Thoracic aorta (tissue), 2 donors: ENCODE measurements around the gene NSRP1. TPM values are rescaled to one million over a fixed set of nuclear protein-coding genes. Genes with fewer than 3 reads are reported as not detected.

Source experiments
- ATAC-seq: fragments of 150-250 bp; one replicate; pipeline ENCODE4 v1.8.0; 2017; ENCODE audit warnings: low read depth; ENCODE audit not compliant: insufficient number of reproducible peaks, low FRiP score
- DNase-seq: peaks from one replicate; pipeline ENCODE4 v3.0.0-alpha.2; 2020; ENCODE audit warnings: low spot score
- H3K27ac ChIP-seq, 2 donors: fragments of 200-600 bp; sonication (generic); 1 replicate in 1 of 2; 2 replicates in 1 of 2; pipeline ENCODE4 v1.5.1; 2016; ENCODE audit warnings: mild to moderate bottlenecking in 2 of 2, moderate library complexity in 2 of 2
- H3K27me3 ChIP-seq: fragments of 200-600 bp; sonication (generic); replicated peaks from 2 replicates; pipeline ENCODE4 v1.6.0; 2016; ENCODE audit warnings: mild to moderate bottlenecking; ENCODE audit not compliant: insufficient read depth
- H3K36me3 ChIP-seq: fragments of 200-600 bp; sonication (generic); one replicate; pipeline ENCODE4 v1.5.1; 2016
- H3K4me1 ChIP-seq, 2 donors: fragments of 200-600 bp; sonication (generic); 1 replicate in 1 of 2; 2 replicates in 1 of 2; pipeline versions ENCODE4 v1.5.1 to v1.6.0; 2016; ENCODE audit warnings: low read depth in 2 of 2, mild to moderate bottlenecking in 1 of 2; ENCODE audit not compliant: control insufficient read depth in 1 of 2
- H3K4me3 ChIP-seq: fragments of 200-600 bp; sonication (generic); 2 replicates; pipeline ENCODE4 v1.5.1; 2016; ENCODE audit warnings: mild to moderate bottlenecking
- H3K9me3 ChIP-seq: fragments of 200-600 bp; sonication (generic); 2 replicates; pipeline ENCODE4 v1.5.1; 2016
- CTCF ChIP-seq: fragments of 200-600 bp; sonication (generic); IDR thresholded peaks from one replicate; pipeline ENCODE4 v1.5.1; 2019; ENCODE audit warnings: antibody characterized with exemption
- total RNA-seq, 2 donors: library from RNA; depleted of rRNA; stranded (reverse); fragments of >200 nt; gene quantifications; one replicate each; pipeline versions ENCODE4 v1.1.0 to v1.2.3, GENCODE V29; 2016

The NSRP1 gene
- total RNA-seq, 2 donors from 2014 or later = 32.9 to 58.3 TPM

GRCh38 chr17:30232824-30233427 lies 116.3 kb downstream of the NSRP1 start:
- no peaks in the 10 kb centered on the region for H3K27me3 ChIP-seq
- no peak overlapping the region for H3K27ac ChIP-seq
- H3K36me3 ChIP-seq = no peaks in the 10 kb centered on the region
- H3K4me3 ChIP-seq = no peak overlapping the region
- H3K4me1 ChIP-seq = peaks cover 17 to 26% of the 10 kb centered on the region in 2 donors
- ATAC-seq = no peak
- H3K9me3 ChIP-seq = no peaks in the 10 kb centered on the region
- no peak for DNase-seq
- TF ChIP-seq CTCF = no peak

- no peaks in the 10 kb centered on the region for H3K9me3 ChIP-seq
- ATAC-seq = no peak
- no peak for TF ChIP-seq CTCF
- peak overlapping the region in 1 of 2 donors; percentile 37 for H3K27ac ChIP-seq
- H3K36me3 ChIP-seq = no peaks in the 10 kb centered on the region
- peaks cover 3% of the 10 kb centered on the region for H3K27me3 ChIP-seq
- peaks cover 17 to 31% of the 10 kb centered on the region in 2 donors for H3K4me1 ChIP-seq
- H3K4me3 ChIP-seq = no peak overlapping the region
- no peak for DNase-seq
These were observed 117.7 kb downstream of the NSRP1 start for GRCh38 chr17:30234296-30234695.

- H3K4me3 ChIP-seq = peak overlapping the region; percentile 77
- TF ChIP-seq CTCF = no peak
- peaks cover 17 to 31% of the 10 kb centered on the region in 2 donors for H3K4me1 ChIP-seq
- no peaks in the 10 kb centered on the region for H3K36me3 ChIP-seq
- H3K27ac ChIP-seq = peak overlapping the region in 1 of 2 donors; percentile 37
- DNase-seq = no peak
- no peaks in the 10 kb centered on the region for H3K9me3 ChIP-seq
- ATAC-seq = no peak
- H3K27me3 ChIP-seq = peaks cover 3% of the 10 kb centered on the region
These were observed 118.3 kb downstream of the NSRP1 start for GRCh38 chr17:30234964-30235363.

- TF ChIP-seq CTCF = no peak
- Histone ChIP-seq H3K4me1 (peaks cover 17 to 31% of the 10 kb centered on the region in 2 donors), H3K9me3 (no peaks in the 10 kb centered on the region), H3K27me3 (peaks cover 3% of the 10 kb centered on the region), H3K4me3 (peak within 1 kb of the TSS; percentile 77), H3K36me3 (no peaks in the 10 kb centered on the region), H3K27ac (peak within 1 kb of the TSS in 1 of 2 donors; percentile 37)
- DNase-seq (no peak), ATAC-seq (no peak)
These were observed 119.0 kb downstream of the NSRP1 start, which contains the start of gene SLC6A4 for GRCh38 chr17:30235386-30236296. TSS of gene SLC6A4 (minus strand) at chr17:30235697. CDS start at chr17:30221958, 13,739 bp downstream.

Other genes with a start within 250 kb of the NSRP1 start
- 10 to 100 TPM; 31.5 to 33.2 TPM for gene SSH2, start 186.6 kb upstream of the NSRP1 start, total RNA-seq
- gene EFCAB5, start 175.2 kb upstream of the NSRP1 start, total RNA-seq = 1 to 10 TPM in 1 of 2 donors, not detected in 1; 1.9 TPM
- 10 to 100 TPM in 1 of 2 donors, 1 to 10 TPM in 1; 1.6 to 15.2 TPM for gene SLC6A4, start 118.9 kb downstream of the NSRP1 start, total RNA-seq
- gene BLMH, start 175.1 kb downstream of the NSRP1 start, total RNA-seq = 10 to 100 TPM; 21.5 to 34.6 TPM
- not detected for gene TMIGD1, start 217.2 kb downstream of the NSRP1 start, total RNA-seq